Tibial nerve (tissue), 4 donors: ENCODE results near the gene PLEK. TPM values are rescaled to one million over a fixed set of nuclear protein-coding genes. Genes with fewer than 3 reads are reported as not detected.

Experiments
- DNase-seq, 2 donors: peaks; one replicate each; pipeline ENCODE4 v3.0.0-alpha.2; 2019; ENCODE audit warnings: low spot score in 2 of 2
- H3K27ac ChIP-seq, 4 donors: fragments of 200-600 bp; sonication (generic) in 3 of 4; one replicate each; pipeline ENCODE4 v1.5.1; 2017 to 2019; ENCODE audit warnings: mild to moderate bottlenecking in 1 of 4
- H3K27me3 ChIP-seq, 2 donors: fragments of 200-600 bp; sonication (generic) in 1 of 2; one replicate each; pipeline versions ENCODE4 v1.5.1 to v1.6.0; 2017 to 2019
- H3K36me3 ChIP-seq, 3 donors: fragments of 200-600 bp; sonication (generic); one replicate each; pipeline ENCODE4 v1.5.1; 2018 to 2019
- H3K4me1 ChIP-seq, 4 donors: fragments of 200-600 bp; sonication (generic) in 3 of 4; one replicate each; pipeline ENCODE4 v1.5.1; 2017 to 2019
- H3K4me3 ChIP-seq, 4 donors: fragments of 200-600 bp; sonication (generic) in 3 of 4; one replicate each; pipeline ENCODE4 v1.5.1; 2017 to 2019; ENCODE audit warnings: mild to moderate bottlenecking in 1 of 4, moderate library complexity in 1 of 4
- H3K9me3 ChIP-seq, 4 donors: fragments of 200-600 bp; sonication (generic) in 3 of 4; one replicate each; pipeline ENCODE4 v1.5.1; 2017 to 2019
- CTCF ChIP-seq, 5 experiments: fragments of 200-600 bp in 3 of 5; fragments of 450-650 bp in 2 of 5; sonication (generic) in 3 of 5; IDR thresholded peaks; one replicate each; pipeline ENCODE4 v1.5.1; 2016 to 2019; ENCODE audit warnings: antibody characterized with exemption in 5 of 5, mild to moderate bottlenecking in 3 of 5, moderate library complexity in 2 of 5
- EP300 ChIP-seq, 2 donors: sonication (generic); formaldehyde crosslinking; IDR thresholded peaks; one replicate each; pipeline ENCODE4 v1.6.1; 2017; ENCODE audit warnings: antibody characterized with exemption in 2 of 2, mild to moderate bottlenecking in 1 of 2
- POLR2A ChIP-seq, 2 donors: fragments of 450-650 bp; IDR thresholded peaks; one replicate each; pipeline ENCODE4 v1.6.1; 2017; ENCODE audit warnings: antibody characterized with exemption in 2 of 2, mild to moderate bottlenecking in 2 of 2, moderate library complexity in 2 of 2
- WGBS, 2 donors: methylation state at CpG; one replicate each; pipeline ENCODE4 v1.1.5; 2018; 5-methylcytosine and 5-hydroxymethylcytosine counted together
- total RNA-seq, 4 donors: library from RNA; depleted of rRNA; stranded (reverse); fragments of >200 nt; gene quantifications; one replicate each; pipeline ENCODE4 v1.1.0, GENCODE V29; 2016

The PLEK gene
- total RNA-seq, 4 donors from 2014 or later: 7.8 to 9.8 (median 9.1) TPM

GRCh38 chr2:68432696-68433658 lies 67.9 kb downstream of the PLEK start:
- H3K9me3 ChIP-seq: no peaks in the 10 kb centered on the region
- H3K27ac ChIP-seq: no peak overlapping the region
- WGBS, 2 donors: 76 to 84% methylated on average over 10 to 13 of the region's 14 CpGs
- TF ChIP-seq CTCF (IDR thresholded peaks at IDR 0.05) (no peak), EP300 (IDR thresholded peaks at IDR 0.05) (no peak), POLR2A (IDR thresholded peaks at IDR 0.05) (no peak)
- H3K27me3 ChIP-seq: no peaks in the 10 kb centered on the region
- no peak for DNase-seq
- H3K36me3 ChIP-seq: no peaks in the 10 kb centered on the region
- H3K4me3 ChIP-seq: no peak overlapping the region
- peaks cover 0 to 31% (median 8%) of the 10 kb centered on the region in 4 donors for H3K4me1 ChIP-seq

- TF ChIP-seq POLR2A (IDR thresholded peaks at IDR 0.05) (no peak), CTCF (IDR thresholded peaks at IDR 0.05) (no peak), EP300 (IDR thresholded peaks at IDR 0.05) (no peak)
- no peak overlapping the region for H3K27ac ChIP-seq
- H3K4me1 ChIP-seq: peaks cover 0 to 23% (median 4%) of the 10 kb centered on the region in 4 donors
- H3K36me3 ChIP-seq: no peaks in the 10 kb centered on the region
- no peak for DNase-seq
- no peaks in the 10 kb centered on the region for H3K27me3 ChIP-seq
- H3K4me3 ChIP-seq: no peak overlapping the region
- H3K9me3 ChIP-seq: no peaks in the 10 kb centered on the region
Measured at GRCh38 chr2:68434981-68435380, 69.9 kb downstream of the PLEK start.

- Histone ChIP-seq H3K9me3 (no peaks in the 10 kb centered on the region), H3K27ac (peak overlapping the region in 2 of 4 donors; percentile 20 to 67), H3K36me3 (no peaks in the 10 kb centered on the region), H3K4me1 (peaks cover 0 to 23% (median 4%) of the 10 kb centered on the region in 4 donors), H3K27me3 (no peaks in the 10 kb centered on the region), H3K4me3 (no peak overlapping the region)
- no peak for DNase-seq
- TF ChIP-seq POLR2A (IDR thresholded peaks at IDR 0.05): no peak
- TF ChIP-seq EP300 (IDR thresholded peaks at IDR 0.05): no peak
- no peak for TF ChIP-seq CTCF (IDR thresholded peaks at IDR 0.05)
Measured at GRCh38 chr2:68435615-68436014, 70.5 kb downstream of the PLEK start.

- no peak for DNase-seq
- Histone ChIP-seq H3K4me1 (peaks cover 0 to 23% (median 6%) of the 10 kb centered on the region in 4 donors), H3K27ac (peak overlapping the region in 3 of 4 donors; percentile 20 to 67 (median 43)), H3K9me3 (no peaks in the 10 kb centered on the region), H3K4me3 (no peak overlapping the region), H3K36me3 (no peaks in the 10 kb centered on the region), H3K27me3 (no peaks in the 10 kb centered on the region)
- TF ChIP-seq POLR2A (IDR thresholded peaks at IDR 0.05): no peak
- no peak for TF ChIP-seq CTCF (IDR thresholded peaks at IDR 0.05)
- no peak for TF ChIP-seq EP300 (IDR thresholded peaks at IDR 0.05)
- whole genome bisulfite sequencing, 2 donors: 26 to 28% methylated on average over 4 of the region's 4 CpGs
Measured at GRCh38 chr2:68436270-68436669, 71.2 kb downstream of the PLEK start.
